BLaER1 treated with 17β-estradiol and CSF1 and Interleukin-3, amounts not matched to agents 10 nM and 100 nM (cell line): Measurements from ENCODE around the gene HLA-DMB.

ENCODE experiments used
- H3K27ac ChIP-seq, 11 experiments: shearing (Covaris generic); formaldehyde crosslinking; 2 replicates each; pipeline ENCODE4 v1.8.1; 2022
- H3K27me3 ChIP-seq, 11 experiments: shearing (Covaris generic); formaldehyde crosslinking; 2 replicates each; pipeline ENCODE4 v1.8.1; 2022
- H3K36me3 ChIP-seq, 11 experiments: shearing (Covaris generic); formaldehyde crosslinking; 2 replicates each; pipeline ENCODE4 v1.8.1; 2022
- H3K4me1 ChIP-seq, 10 experiments: shearing (Covaris generic); formaldehyde crosslinking; 2 replicates each; pipeline ENCODE4 v1.8.1; 2022
- H3K4me2 ChIP-seq, 11 experiments: shearing (Covaris generic); formaldehyde crosslinking; 2 replicates each; pipeline ENCODE4 v1.8.1; 2022
- H3K4me3 ChIP-seq, 10 experiments: shearing (Covaris generic); formaldehyde crosslinking; 2 replicates each; pipeline ENCODE4 v1.8.1; 2022
- H3K9ac ChIP-seq, 11 experiments: shearing (Covaris generic); formaldehyde crosslinking; 2 replicates each; pipeline ENCODE4 v1.8.1; 2022
- H3K9me3 ChIP-seq, 11 experiments: shearing (Covaris generic); formaldehyde crosslinking; replicated peaks in 1 of 11; 2 replicates each; pipeline ENCODE4 v1.8.1; 2022
- H4K20me1 ChIP-seq, 11 experiments: shearing (Covaris generic); formaldehyde crosslinking; 2 replicates each; pipeline ENCODE4 v1.8.1; 2022
- Cebpa-rat ChIP-seq, 11 experiments: shearing (Covaris generic); IDR thresholded peaks; 2 replicates each; pipeline ENCODE4 v1.8.1; 2022

Gene HLA-DMB

GRCh38 chr6:32980488-32981038, 39.7 kb upstream of the HLA-DMB start:
- H3K9ac ChIP-seq, result 0 out of 22 replicates have a peak overlapping the region, but pooled peaks of 1 of the 11 experiments have one; percentile 28
- no peak for TF ChIP-seq Cebpa-rat (IDR thresholded peaks at IDR 0.05)
- peaks cover 32 to 68% (median 48%) of the 10 kb centered on the region in 10 experiments for H3K4me1 ChIP-seq
- peaks cover 78 to 82% (median 81%) of the 10 kb centered on the region in 11 experiments for H3K36me3 ChIP-seq
- H3K4me3 ChIP-seq, result no peak overlapping the region
- no peak overlapping the region; a peak in 1 of 22 replicates for H3K4me2 ChIP-seq
- no peak overlapping the region for H3K27ac ChIP-seq
- no peaks in the 10 kb centered on the region for H3K27me3 ChIP-seq
- H3K9me3 ChIP-seq, result no peaks in the 10 kb centered on the region
- peaks cover 91 to 95% (median 92%) of the 10 kb centered on the region in 11 experiments for H4K20me1 ChIP-seq

DNA sequence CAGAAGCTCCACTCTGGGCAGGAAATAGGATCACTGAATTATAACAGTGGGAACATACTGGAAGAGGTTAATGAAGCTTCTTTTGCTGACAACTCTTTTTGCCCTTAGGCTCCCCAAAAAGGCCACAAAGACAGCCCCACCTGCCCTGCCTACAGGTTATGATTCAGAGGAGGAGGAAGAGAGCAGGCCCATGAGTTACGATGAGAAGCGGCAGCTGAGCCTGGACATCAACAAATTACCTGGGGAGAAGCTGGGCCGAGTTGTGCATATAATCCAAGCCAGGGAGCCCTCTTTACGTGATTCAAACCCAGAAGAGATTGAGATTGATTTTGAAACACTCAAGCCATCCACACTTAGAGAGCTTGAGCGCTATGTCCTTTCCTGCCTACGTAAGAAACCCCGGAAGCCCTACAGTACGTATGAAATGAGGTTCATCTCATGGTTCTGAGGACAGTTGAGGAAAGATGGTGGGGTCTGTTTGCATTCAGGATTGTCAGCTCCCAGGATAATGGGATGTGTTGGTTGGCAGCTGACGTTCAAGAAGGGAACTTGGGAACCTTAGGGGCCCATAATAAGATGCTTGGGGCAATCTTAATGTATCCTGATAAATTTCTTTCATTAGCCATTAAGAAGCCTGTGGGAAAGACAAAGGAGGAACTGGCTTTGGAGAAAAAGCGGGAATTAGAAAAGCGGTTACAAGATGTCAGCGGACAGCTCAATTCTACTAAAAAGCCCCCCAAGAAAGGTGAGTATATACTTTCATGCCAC, 39.1 kb upstream of the HLA-DMB start:
- peak overlapping the region in 1 of 11 experiments; percentile 10; a peak in 3 of 22 replicates for H3K4me2 ChIP-seq
- H3K4me1 ChIP-seq, result peaks cover 39 to 75% (median 54%) of the 10 kb centered on the region in 10 experiments
- no peak overlapping the region for H3K4me3 ChIP-seq
- H3K9me3 ChIP-seq, result no peaks in the 10 kb centered on the region
- no peak for TF ChIP-seq Cebpa-rat (IDR thresholded peaks at IDR 0.05)
- H3K36me3 ChIP-seq, result peaks cover 85 to 89% (median 87%) of the 10 kb centered on the region in 11 experiments
- peaks cover 97 to 100% (median 98%) of the 10 kb centered on the region in 11 experiments for H4K20me1 ChIP-seq
- peak overlapping the region in 3 of 11 experiments; percentile 14 to 28 (median 22); a peak in 5 of 22 replicates for H3K9ac ChIP-seq
- no peaks in the 10 kb centered on the region for H3K27me3 ChIP-seq
- H3K27ac ChIP-seq, result no peak overlapping the region

GRCh38 chr6:32977953-32978324, 37.1 kb upstream of the HLA-DMB start:
- Histone ChIP-seq H3K4me1 (peaks cover 39 to 70% (median 55%) of the 10 kb centered on the region in 10 experiments), H3K36me3 (peaks cover 99 to 100% (median 100%) of the 10 kb centered on the region in 11 experiments), H3K4me2 (peak overlapping the region in 9 of 11 experiments; percentile 85 to 99 (median 96); a peak in 16 of 22 replicates), H3K9me3 (peaks cover 0 to 6% (median 1%) of the 10 kb centered on the region in 11 experiments; a peak in 10 of 22 replicates), H3K9ac (peak overlapping the region in 4 of 11 experiments; percentile 2 to 15 (median 8); a peak in 3 of 22 replicates), H3K27me3 (no peaks in the 10 kb centered on the region), H4K20me1 (peaks cover 100% of the 10 kb centered on the region in 11 experiments), H3K27ac (no peak overlapping the region), H3K4me3 (peak overlapping the region in 2 of 10 experiments; percentile 13 to 23; a peak in 1 of 20 replicates)
- TF ChIP-seq Cebpa-rat (IDR thresholded peaks at IDR 0.05), result no peak

- Histone ChIP-seq H3K27me3 (no peaks in the 10 kb centered on the region), H3K4me2 (peak overlapping the region; percentile 85 to 99 (median 96); a peak in 17 of 22 replicates), H3K27ac (no peak overlapping the region), H3K4me1 (peaks cover 39 to 70% (median 55%) of the 10 kb centered on the region in 10 experiments), H3K9ac (peak overlapping the region in 8 of 11 experiments; percentile 1 to 92 (median 8); a peak in 7 of 22 replicates), H3K36me3 (peaks cover 100% of the 10 kb centered on the region in 11 experiments), H3K9me3 (peaks cover 0 to 11% (median 6%) of the 10 kb centered on the region in 11 experiments; a peak in 10 of 22 replicates), H3K4me3 (peak overlapping the region in 4 of 10 experiments; percentile 10 to 95 (median 53); a peak in 3 of 20 replicates), H4K20me1 (peaks cover 100% of the 10 kb centered on the region in 11 experiments)
- TF ChIP-seq Cebpa-rat (IDR thresholded peaks at IDR 0.05), result no peak
Measured at GRCh38 chr6:32977272-32977952, 36.6 kb upstream of the HLA-DMB start.

GRCh38 chr6:32976334-32977069, 35.7 kb upstream of the HLA-DMB start:
- Histone ChIP-seq H3K9me3 (peaks cover 0 to 12% (median 6%) of the 10 kb centered on the region in 11 experiments; a peak in 10 of 22 replicates), H4K20me1 (peaks cover 94 to 95% (median 94%) of the 10 kb centered on the region in 11 experiments), H3K27ac (no peak overlapping the region), H3K27me3 (no peaks in the 10 kb centered on the region), H3K9ac (peak overlapping the region; percentile 12 to 100 (median 92); a peak in 16 of 22 replicates), H3K4me3 (peak overlapping the region in 9 of 10 experiments; percentile 93 to 99 (median 98); a peak in 15 of 20 replicates), H3K4me1 (peaks cover 39 to 63% (median 54%) of the 10 kb centered on the region in 10 experiments), H3K4me2 (peak overlapping the region; percentile 85 to 99 (median 96)), H3K36me3 (peaks cover 93 to 95% (median 94%) of the 10 kb centered on the region in 11 experiments)
- TF ChIP-seq Cebpa-rat (IDR thresholded peaks at IDR 0.05), result no peak

DNA sequence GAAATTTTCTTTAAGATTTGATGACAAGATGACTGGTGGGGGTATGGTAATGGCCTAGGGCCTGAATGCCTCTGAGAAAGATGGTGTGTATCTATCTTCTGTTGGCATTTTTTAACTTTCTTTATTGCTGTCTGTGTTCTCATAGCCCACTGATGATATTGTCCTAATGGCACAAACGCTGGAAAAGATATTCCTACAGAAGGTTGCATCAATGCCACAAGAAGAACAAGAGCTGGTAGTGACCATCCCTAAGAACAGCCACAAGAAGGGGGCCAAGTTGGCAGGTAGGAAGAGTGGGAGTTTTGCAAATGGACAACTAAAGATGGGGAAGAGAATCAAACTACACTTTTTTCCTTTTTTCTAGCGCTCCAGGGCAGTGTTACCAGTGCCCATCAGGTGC, 35.1 kb upstream of the HLA-DMB start:
- Histone ChIP-seq H3K27me3 (no peaks in the 10 kb centered on the region), H3K27ac (no peak overlapping the region), H4K20me1 (peaks cover 88 to 89% (median 88%) of the 10 kb centered on the region in 11 experiments), H3K4me3 (peak overlapping the region in 9 of 10 experiments; percentile 93 to 99 (median 98); a peak in 18 of 20 replicates), H3K9ac (peak overlapping the region; percentile 89 to 100 (median 93); a peak in 20 of 22 replicates), H3K9me3 (peaks cover 0 to 12% (median 6%) of the 10 kb centered on the region in 11 experiments; a peak in 10 of 22 replicates), H3K36me3 (peaks cover 87 to 88% (median 88%) of the 10 kb centered on the region in 11 experiments), H3K4me2 (peak overlapping the region; percentile 85 to 99 (median 96)), H3K4me1 (peaks cover 39 to 60% (median 54%) of the 10 kb centered on the region in 10 experiments)
- no peak for TF ChIP-seq Cebpa-rat (IDR thresholded peaks at IDR 0.05)

- no peak for TF ChIP-seq Cebpa-rat (IDR thresholded peaks at IDR 0.05)
- Histone ChIP-seq H4K20me1 (peaks cover 76 to 77% (median 76%) of the 10 kb centered on the region in 11 experiments), H3K27ac (peak overlapping the region in 5 of 11 experiments; percentile 15 to 100 (median 23); a peak in 10 of 22 replicates)
Measured at GRCh38 chr6:32974541-32975308, 33.9 kb upstream of the HLA-DMB start.

More at GRCh38 chr6:32974541-32975308, 33.9 kb upstream of the HLA-DMB start:
- H3K4me1 ChIP-seq, result peaks cover 36 to 54% (median 45%) of the 10 kb centered on the region in 10 experiments
- peak overlapping the region; percentile 74 to 99 (median 97) for H3K4me3 ChIP-seq
- H3K9me3 ChIP-seq, result peaks cover 0 to 12% (median 6%) of the 10 kb centered on the region in 11 experiments; a peak in 10 of 22 replicates
- H3K36me3 ChIP-seq, result peaks cover 76 to 77% (median 76%) of the 10 kb centered on the region in 11 experiments
- no peaks in the 10 kb centered on the region for H3K27me3 ChIP-seq
- peak overlapping the region; percentile 85 to 99 (median 96) for H3K4me2 ChIP-seq
- peak overlapping the region; percentile 89 to 100 (median 93) for H3K9ac ChIP-seq
